Neural progenitor cell (in vitro differentiated cells): ENCODE measurements around the gene VPS13D. TPM values are rescaled to one million over a fixed set of nuclear protein-coding genes. Genes with fewer than 3 reads are reported as not detected.

ENCODE experiments used
- DNase-seq: peaks from one replicate; pipeline ENCODE4 v3.0.0-alpha.2; 2016; ENCODE audit warnings: low spot score
- H2AFZ ChIP-seq: fragments of 200-600 bp; sonication (generic); replicated peaks from 2 replicates; pipeline ENCODE4 v1.6.1; 2016; ENCODE audit warnings: antibody characterized with exemption
- H3F3A ChIP-seq: fragments of 200-600 bp; sonication (generic); 2 replicates; pipeline ENCODE4 v1.6.1; 2016; ENCODE audit warnings: antibody characterized with exemption, low read depth
- H3K27ac ChIP-seq: fragments of 200-600 bp; sonication (generic); 2 replicates; pipeline ENCODE4 v1.5.1; 2016; ENCODE audit warnings: mild to moderate bottlenecking
- H3K27me3 ChIP-seq: fragments of 200-600 bp; sonication (generic); 2 replicates; pipeline ENCODE4 v1.6.1; 2016; ENCODE audit warnings: mild to moderate bottlenecking, moderate library complexity
- H3K36me3 ChIP-seq: fragments of 200-600 bp; sonication (generic); 2 replicates; pipeline ENCODE4 v1.5.1; 2016
- H3K4me1 ChIP-seq: fragments of 200-600 bp; sonication (generic); 2 replicates; pipeline ENCODE4 v1.6.1; 2016; ENCODE audit warnings: mixed run types
- H3K4me2 ChIP-seq: fragments of 200-600 bp; sonication (generic); 2 replicates; pipeline ENCODE4 v1.6.1; 2016
- H3K4me3 ChIP-seq: fragments of 200-600 bp; sonication (generic); 2 replicates; pipeline ENCODE4 v1.5.1; 2016
- H3K79me2 ChIP-seq: fragments of 200-600 bp; sonication (generic); 2 replicates; pipeline ENCODE4 v1.6.1; 2016; ENCODE audit warnings: low read depth
- H3K9ac ChIP-seq: fragments of 200-600 bp; sonication (generic); 2 replicates; pipeline ENCODE4 v1.6.1; 2016
- H3K9me3 ChIP-seq: fragments of 200-600 bp; sonication (generic); 2 replicates; pipeline ENCODE4 v1.5.1; 2016; ENCODE audit warnings: low read depth
- H4K20me1 ChIP-seq: fragments of 200-600 bp; sonication (generic); 2 replicates; pipeline ENCODE4 v1.6.1; 2016; ENCODE audit warnings: low read depth
- H3K27ac Mint-ChIP-seq: 3 replicates; pipeline ENCODE4 v1.8.0; 2021; ENCODE audit warnings: mixed read lengths
- H3K27me3 Mint-ChIP-seq: 2 replicates; pipeline ENCODE4 v1.8.0; 2022; ENCODE audit warnings: low read depth, mild to moderate bottlenecking, inconsistent platforms, moderate library complexity, mixed read lengths; ENCODE audit not compliant: insufficient read depth
- H3K36me3 Mint-ChIP-seq: 3 replicates; pipeline ENCODE4 v1.8.0; 2021; ENCODE audit warnings: mixed read lengths
- H3K4me1 Mint-ChIP-seq: 3 replicates; pipeline ENCODE4 v1.8.0; 2021; ENCODE audit warnings: mixed read lengths
- H3K4me3 Mint-ChIP-seq: 3 replicates; pipeline ENCODE4 v1.8.0; 2021; ENCODE audit warnings: mild to moderate bottlenecking, moderate library complexity, mixed read lengths
- H3K9me3 Mint-ChIP-seq: 3 replicates; pipeline ENCODE4 v1.8.0; 2020; ENCODE audit warnings: mixed read lengths
- EZH2 ChIP-seq: fragments of 200-600 bp; sonication (generic); IDR thresholded peaks from 2 replicates; pipeline ENCODE4 v1.6.1; 2017; ENCODE audit warnings: antibody characterized with exemption, mild to moderate bottlenecking, moderate library complexity
- EZH2phosphoT487 ChIP-seq: fragments of 200-600 bp; sonication (generic); IDR thresholded peaks from 2 replicates; pipeline ENCODE4 v1.6.1; 2017; ENCODE audit warnings: antibody characterized with exemption
- total RNA-seq: library from RNA; depleted of rRNA; stranded (reverse); fragments of >200 nt; gene quantifications from 2 replicates; pipeline ENCODE4 v1.2.3, GENCODE V29; 2015; ENCODE audit warnings: low replicate concordance
- TF ChIP-seq, protein P1 (sequence below): fragments of 200-600 bp; sonication (generic); IDR thresholded peaks from 2 replicates; pipeline ENCODE4 v1.5.1; 2017; ENCODE audit warnings: antibody characterized with exemption, mild to moderate bottlenecking

Gene VPS13D
- total RNA-seq, 1 donor from 2014 or later, result 16.4 TPM

GRCh38 chr1:12229386-12229834, 420 bp upstream of the VPS13D start:
- H3K4me3 ChIP-seq, result peak overlapping the region; percentile 88
- no peaks in the 10 kb centered on the region for H3K36me3 Mint-ChIP-seq

GRCh38 chr1:12230549-12231275, 882 bp downstream of the VPS13D start:
- Mint-ChIP-seq H3K36me3 (peaks cover 2% of the 10 kb centered on the region), H3K4me3 (peak overlapping the region; percentile 93), H3K9me3 (no peaks in the 10 kb centered on the region), H3K27ac (no peak overlapping the region), H3K4me1 (peaks cover 9% of the 10 kb centered on the region), H3K27me3 (peaks cover 2% of the 10 kb centered on the region)
- H3K4me3 ChIP-seq, result peak overlapping the region; percentile 88
- peaks cover 4% of the 10 kb centered on the region for H3F3A ChIP-seq
- DNase-seq, result peak; percentile 46
- H3K9ac ChIP-seq, result peak overlapping the region; percentile 67
- H4K20me1 ChIP-seq, result peaks cover 25% of the 10 kb centered on the region
- TF ChIP-seq, protein P1, sequence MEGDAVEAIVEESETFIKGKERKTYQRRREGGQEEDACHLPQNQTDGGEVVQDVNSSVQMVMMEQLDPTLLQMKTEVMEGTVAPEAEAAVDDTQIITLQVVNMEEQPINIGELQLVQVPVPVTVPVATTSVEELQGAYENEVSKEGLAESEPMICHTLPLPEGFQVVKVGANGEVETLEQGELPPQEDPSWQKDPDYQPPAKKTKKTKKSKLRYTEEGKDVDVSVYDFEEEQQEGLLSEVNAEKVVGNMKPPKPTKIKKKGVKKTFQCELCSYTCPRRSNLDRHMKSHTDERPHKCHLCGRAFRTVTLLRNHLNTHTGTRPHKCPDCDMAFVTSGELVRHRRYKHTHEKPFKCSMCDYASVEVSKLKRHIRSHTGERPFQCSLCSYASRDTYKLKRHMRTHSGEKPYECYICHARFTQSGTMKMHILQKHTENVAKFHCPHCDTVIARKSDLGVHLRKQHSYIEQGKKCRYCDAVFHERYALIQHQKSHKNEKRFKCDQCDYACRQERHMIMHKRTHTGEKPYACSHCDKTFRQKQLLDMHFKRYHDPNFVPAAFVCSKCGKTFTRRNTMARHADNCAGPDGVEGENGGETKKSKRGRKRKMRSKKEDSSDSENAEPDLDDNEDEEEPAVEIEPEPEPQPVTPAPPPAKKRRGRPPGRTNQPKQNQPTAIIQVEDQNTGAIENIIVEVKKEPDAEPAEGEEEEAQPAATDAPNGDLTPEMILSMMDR, result no peak
- TF ChIP-seq EZH2 (no peak), EZH2phosphoT487 (no peak)
- H3K9me3 ChIP-seq, result no peaks in the 10 kb centered on the region
- no peaks in the 10 kb centered on the region for H3K27me3 ChIP-seq
- no peak overlapping the region for H3K27ac ChIP-seq
- H3K4me1 ChIP-seq, result peaks cover 4% of the 10 kb centered on the region
- no peaks in the 10 kb centered on the region for H3K36me3 ChIP-seq
- H3K4me2 ChIP-seq, result peak overlapping the region; percentile 99
- H3K79me2 ChIP-seq, result peaks cover 25% of the 10 kb centered on the region
- peak overlapping the region; percentile 43 for H2AFZ ChIP-seq

More at GRCh38 chr1:12229386-12229834, 420 bp upstream of the VPS13D start:
- Histone ChIP-seq H3K9ac (no peak overlapping the region), H3K36me3 (no peaks in the 10 kb centered on the region), H3K27me3 (no peaks in the 10 kb centered on the region), H3K4me2 (peak overlapping the region; percentile 31), H2AFZ (peak overlapping the region; percentile 99), H3K79me2 (peaks cover 25% of the 10 kb centered on the region), H3F3A (peaks cover 4% of the 10 kb centered on the region), H3K9me3 (no peaks in the 10 kb centered on the region), H4K20me1 (peaks cover 20% of the 10 kb centered on the region), H3K4me1 (peaks cover 4% of the 10 kb centered on the region), H3K27ac (no peak overlapping the region)
- Mint-ChIP-seq H3K27ac (peak overlapping the region; percentile 25), H3K4me3 (peak overlapping the region; percentile 83), H3K27me3 (peaks cover 2% of the 10 kb centered on the region), H3K4me1 (peaks cover 9% of the 10 kb centered on the region), H3K9me3 (peaks cover 2% of the 10 kb centered on the region)
- DNase-seq, result no peak
- no peak for TF ChIP-seq EZH2phosphoT487
- no peak for TF ChIP-seq EZH2
- TF ChIP-seq, protein P1, result no peak

- Mint-ChIP-seq H3K27me3 (peaks cover 2% of the 10 kb centered on the region), H3K27ac (no peak overlapping the region), H3K4me3 (peak overlapping the region; percentile 93), H3K36me3 (peaks cover 2% of the 10 kb centered on the region), H3K4me1 (peaks cover 9% of the 10 kb centered on the region), H3K9me3 (no peaks in the 10 kb centered on the region)
- Histone ChIP-seq H3K9me3 (no peaks in the 10 kb centered on the region), H3K9ac (peak overlapping the region; percentile 67), H3K4me2 (peak overlapping the region; percentile 99), H3K36me3 (no peaks in the 10 kb centered on the region), H4K20me1 (peaks cover 25% of the 10 kb centered on the region), H3K4me1 (peaks cover 4% of the 10 kb centered on the region), H2AFZ (no peak overlapping the region), H3F3A (peaks cover 4% of the 10 kb centered on the region), H3K27ac (no peak overlapping the region), H3K27me3 (no peaks in the 10 kb centered on the region), H3K4me3 (peak overlapping the region; percentile 88), H3K79me2 (peaks cover 25% of the 10 kb centered on the region)
- TF ChIP-seq EZH2 (no peak), EZH2phosphoT487 (no peak)
- TF ChIP-seq, protein P1, result no peak
- peak; percentile 14 for DNase-seq
These were observed 1.4 kb downstream of the VPS13D start for GRCh38 chr1:12231276-12231595.
